ENCODE measurements around the gene FHIT.

DNA sequence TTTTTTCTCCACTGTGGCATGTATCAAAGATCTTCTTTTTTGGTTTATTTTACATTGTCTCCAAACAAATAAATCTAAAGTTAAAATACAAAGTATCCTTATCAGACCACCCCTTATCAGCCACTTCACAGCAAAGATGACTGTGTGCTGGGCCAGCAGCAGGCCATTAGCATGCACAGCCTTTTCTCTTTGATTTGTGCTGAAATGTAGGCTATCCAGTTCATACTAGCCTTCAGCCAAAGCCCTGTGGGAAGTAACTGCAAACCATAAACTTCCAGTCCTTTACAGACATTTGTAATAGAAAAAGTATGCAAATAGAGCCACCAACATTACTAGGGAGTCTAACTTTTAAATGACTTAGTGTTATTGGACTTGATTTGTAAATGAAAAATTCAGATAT, 816.3 kb downstream of the FHIT start:
- TF ChIP-seq, protein P1, sequence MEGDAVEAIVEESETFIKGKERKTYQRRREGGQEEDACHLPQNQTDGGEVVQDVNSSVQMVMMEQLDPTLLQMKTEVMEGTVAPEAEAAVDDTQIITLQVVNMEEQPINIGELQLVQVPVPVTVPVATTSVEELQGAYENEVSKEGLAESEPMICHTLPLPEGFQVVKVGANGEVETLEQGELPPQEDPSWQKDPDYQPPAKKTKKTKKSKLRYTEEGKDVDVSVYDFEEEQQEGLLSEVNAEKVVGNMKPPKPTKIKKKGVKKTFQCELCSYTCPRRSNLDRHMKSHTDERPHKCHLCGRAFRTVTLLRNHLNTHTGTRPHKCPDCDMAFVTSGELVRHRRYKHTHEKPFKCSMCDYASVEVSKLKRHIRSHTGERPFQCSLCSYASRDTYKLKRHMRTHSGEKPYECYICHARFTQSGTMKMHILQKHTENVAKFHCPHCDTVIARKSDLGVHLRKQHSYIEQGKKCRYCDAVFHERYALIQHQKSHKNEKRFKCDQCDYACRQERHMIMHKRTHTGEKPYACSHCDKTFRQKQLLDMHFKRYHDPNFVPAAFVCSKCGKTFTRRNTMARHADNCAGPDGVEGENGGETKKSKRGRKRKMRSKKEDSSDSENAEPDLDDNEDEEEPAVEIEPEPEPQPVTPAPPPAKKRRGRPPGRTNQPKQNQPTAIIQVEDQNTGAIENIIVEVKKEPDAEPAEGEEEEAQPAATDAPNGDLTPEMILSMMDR (conservative IDR thresholded peaks at IDR 0.05; ENCODE audit: low read depth, low read length), result no peak
- TF ChIP-seq BHLHE40 (IDR thresholded peaks at IDR 0.05; ENCODE audit: low read depth, low read length) (no peak), POLR2A (IDR thresholded peaks at IDR 0.05; ENCODE audit: low read depth, low read length) (no peak), RCOR1 (IDR thresholded peaks at IDR 0.05; ENCODE audit: insufficient replicate concordance, low read length) (no peak), MXI1 (IDR thresholded peaks at IDR 0.05; ENCODE audit: borderline replicate concordance, low read depth, low read length) (no peak), RAD21 (IDR thresholded peaks at IDR 0.05; ENCODE audit: low read length) (no peak), SMC3 (IDR thresholded peaks at IDR 0.05; ENCODE audit: low read depth, low read length) (no peak)
- TF ChIP-seq, protein P2, sequence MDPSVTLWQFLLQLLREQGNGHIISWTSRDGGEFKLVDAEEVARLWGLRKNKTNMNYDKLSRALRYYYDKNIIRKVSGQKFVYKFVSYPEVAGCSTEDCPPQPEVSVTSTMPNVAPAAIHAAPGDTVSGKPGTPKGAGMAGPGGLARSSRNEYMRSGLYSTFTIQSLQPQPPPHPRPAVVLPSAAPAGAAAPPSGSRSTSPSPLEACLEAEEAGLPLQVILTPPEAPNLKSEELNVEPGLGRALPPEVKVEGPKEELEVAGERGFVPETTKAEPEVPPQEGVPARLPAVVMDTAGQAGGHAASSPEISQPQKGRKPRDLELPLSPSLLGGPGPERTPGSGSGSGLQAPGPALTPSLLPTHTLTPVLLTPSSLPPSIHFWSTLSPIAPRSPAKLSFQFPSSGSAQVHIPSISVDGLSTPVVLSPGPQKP (IDR thresholded peaks at IDR 0.05; ENCODE audit: borderline replicate concordance, low read depth, low read length), result no peak
